Body of pancreas (tissue), 4 donors: Measurements from ENCODE around the gene COL18A1. TPM values are rescaled to one million over a fixed set of nuclear protein-coding genes. Genes with fewer than 3 reads are reported as not detected.
A peak's percentile ranks its signal among the peaks of the same experiment; 100 is the strongest.

Experiments
- ATAC-seq: fragments of 150-250 bp; one replicate; pipeline ENCODE4 v1.9.1; 2016
- DNase-seq, 4 donors: peaks; one replicate each; pipeline ENCODE4 v3.0.0-alpha.2; 2019
- H3K27ac ChIP-seq, 4 donors: fragments of 200-600 bp; sonication (generic); 1 replicate in 3 of 4; 2 replicates in 1 of 4; pipeline versions ENCODE4 v1.5.1 to v1.6.1; 2016 to 2019; ENCODE audit warnings: mild to moderate bottlenecking in 1 of 4, mixed read lengths in 1 of 4, moderate library complexity in 1 of 4
- H3K27me3 ChIP-seq, 2 donors: fragments of 200-600 bp; sonication (generic); one replicate each; pipeline ENCODE4 v1.6.0; 2016; ENCODE audit warnings: mild to moderate bottlenecking in 1 of 2
- H3K36me3 ChIP-seq, 2 donors: fragments of 200-600 bp; sonication (generic); replicated peaks in 1 of 2; 2 replicates each; pipeline ENCODE4 v1.5.1; 2016; ENCODE audit warnings: low read depth in 2 of 2; ENCODE audit not compliant: insufficient read depth in 1 of 2
- H3K4me1 ChIP-seq: fragments of 200-600 bp; sonication (generic); one replicate; pipeline ENCODE4 v1.6.0; 2016
- H3K4me3 ChIP-seq, 2 donors: fragments of 200-600 bp; sonication (generic); 1 replicate in 1 of 2; 2 replicates in 1 of 2; pipeline ENCODE4 v1.5.1; 2016 to 2019
- H3K9me3 ChIP-seq, 3 donors: fragments of 200-600 bp; sonication (generic); 1 replicate in 2 of 3; 2 replicates in 1 of 3; pipeline ENCODE4 v1.5.1; 2016
- CTCF ChIP-seq, 7 experiments: fragments of 450-650 bp in 4 of 7; fragments of 200-600 bp in 3 of 7; sonication (generic) in 3 of 7; IDR thresholded peaks; one replicate each; pipeline ENCODE4 v1.5.1; 2016 to 2019; ENCODE audit warnings: antibody characterized with exemption in 7 of 7
- POLR2A ChIP-seq, 3 donors: fragments of 450-650 bp; IDR thresholded peaks; one replicate each; pipeline ENCODE4 v1.6.1; 2016; ENCODE audit warnings: antibody characterized with exemption in 3 of 3, mild to moderate bottlenecking in 2 of 3
- WGBS, 2 donors: methylation state at CpG; one replicate each; pipeline ENCODE4 v1.1.5; 2017; 5-methylcytosine and 5-hydroxymethylcytosine counted together
- intact Hi-C: fragments of 100-400 bp; cut with DNase I; formaldehyde crosslinking; loops from one replicate; pipeline ENCODE4 v1.15.1; 2023
- total RNA-seq, 2 donors: library from RNA; depleted of rRNA; stranded (reverse); fragments of >200 nt; gene quantifications; one replicate each; pipeline ENCODE4 v1.1.0, GENCODE V29; 2016

The COL18A1 gene
- total RNA-seq, 2 donors from 2014 or later, result 108 to 284 TPM

GRCh38 chr21:45516671-45517151 lies 111.7 kb downstream of the COL18A1 start:
- H3K36me3 ChIP-seq, result no peaks in the 10 kb centered on the region
- WGBS, 2 donors, result 82 to 85% methylated on average over 9 to 14 of the region's 14 CpGs
- peaks cover 28% of the 10 kb centered on the region for H3K4me1 ChIP-seq
- ATAC-seq (no peak), DNase-seq (peak in 1 of 4 donors; percentile 8)
- no peak overlapping the region for H3K27ac ChIP-seq
- no peak overlapping the region for H3K4me3 ChIP-seq
- no peaks in the 10 kb centered on the region for H3K9me3 ChIP-seq
- TF ChIP-seq CTCF (IDR thresholded peaks at IDR 0.05), result no peak
- no peak for TF ChIP-seq POLR2A (IDR thresholded peaks at IDR 0.05)
- intact Hi-C loops, result no loop called here
- no peaks in the 10 kb centered on the region for H3K27me3 ChIP-seq

GRCh38 chr21:45517249-45518065 lies 112.5 kb downstream of the COL18A1 start:
- DNase-seq (peak in 1 of 4 donors; percentile 9), ATAC-seq (no peak)
- H3K4me1 ChIP-seq, result peaks cover 21% of the 10 kb centered on the region
- 90 to 100% methylated on average over 7 to 15 of the region's 15 CpGs for WGBS, 2 donors
- H3K27me3 ChIP-seq, result no peaks in the 10 kb centered on the region
- TF ChIP-seq POLR2A (IDR thresholded peaks at IDR 0.05), result no peak
- TF ChIP-seq CTCF (IDR thresholded peaks at IDR 0.05), result no peak
- no peak overlapping the region for H3K4me3 ChIP-seq
- intact Hi-C loops, result no loop called here
- H3K36me3 ChIP-seq, result no peaks in the 10 kb centered on the region
- H3K27ac ChIP-seq, result no peak overlapping the region
- H3K9me3 ChIP-seq, result no peaks in the 10 kb centered on the region

- DNase-seq (no peak), ATAC-seq (no peak)
- Histone ChIP-seq H3K4me1 (peaks cover 8% of the 10 kb centered on the region), H3K4me3 (no peak overlapping the region), H3K27me3 (no peaks in the 10 kb centered on the region), H3K27ac (no peak overlapping the region), H3K36me3 (no peaks in the 10 kb centered on the region), H3K9me3 (no peaks in the 10 kb centered on the region)
- WGBS, 2 donors, result 75 to 76% methylated on average over 2 of the region's 2 CpGs
- TF ChIP-seq CTCF (IDR thresholded peaks at IDR 0.05) (no peak), POLR2A (IDR thresholded peaks at IDR 0.05) (no peak)
- intact Hi-C loops, result no loop called here
These were observed 113.8 kb downstream of the COL18A1 start for GRCh38 chr21:45518742-45519141.

GRCh38 chr21:45519182-45519581 lies 114.2 kb downstream of the COL18A1 start:
- 76 to 81% methylated on average over 4 of the region's 4 CpGs for WGBS, 2 donors
- TF ChIP-seq POLR2A (IDR thresholded peaks at IDR 0.05) (no peak), CTCF (IDR thresholded peaks at IDR 0.05) (no peak)
- no peak overlapping the region for H3K27ac ChIP-seq
- no peak for ATAC-seq
- H3K27me3 ChIP-seq, result no peaks in the 10 kb centered on the region
- H3K4me1 ChIP-seq, result peaks cover 4% of the 10 kb centered on the region
- H3K4me3 ChIP-seq, result no peak overlapping the region
- no peaks in the 10 kb centered on the region for H3K36me3 ChIP-seq
- no peak for DNase-seq
- H3K9me3 ChIP-seq, result no peaks in the 10 kb centered on the region
- intact Hi-C loops, result no loop called here

- ATAC-seq, result no peak
- H3K4me1 ChIP-seq, result peaks cover 10% of the 10 kb centered on the region
- no peaks in the 10 kb centered on the region for H3K9me3 ChIP-seq
- H3K27ac ChIP-seq, result no peak overlapping the region
- H3K27me3 ChIP-seq, result no peaks in the 10 kb centered on the region
- no peak overlapping the region for H3K4me3 ChIP-seq
- no peaks in the 10 kb centered on the region for H3K36me3 ChIP-seq
- no peak for DNase-seq
- WGBS, 2 donors, result 88 to 97% methylated on average over 2 of the region's 2 CpGs
- no peak for TF ChIP-seq CTCF (IDR thresholded peaks at IDR 0.05)
- no peak for TF ChIP-seq POLR2A (IDR thresholded peaks at IDR 0.05)
- intact Hi-C loops, result no loop called here
These were observed 116.3 kb downstream of the COL18A1 start for GRCh38 chr21:45521241-45521640.
